Measurements from ENCODE around the gene FAM131A. TPM values are rescaled to one million over a fixed set of nuclear protein-coding genes. Genes with fewer than 3 reads are reported as not detected.

The FAM131A gene
- total RNA-seq, 1 experiment from 2014 or later: 23.0 TPM

- TF ChIP-seq E2F1 (CRISPR knock-in tag; IDR thresholded peaks at IDR 0.05): peak; percentile 29; the same call in 1 of the 2 replicates
- TF ChIP-seq ZNF532 (CRISPR knock-in tag; IDR thresholded peaks at IDR 0.05; ENCODE audit: borderline replicate concordance): peak; percentile 7; the same call in 1 of the 2 replicates
- TF ChIP-seq AR (CRISPR knock-in tag; IDR thresholded peaks at IDR 0.05): peak; percentile 79; the same call in 1 of the 2 replicates
- peak; percentile 56; the same call in 1 of the 2 replicates for TF ChIP-seq FOXP4 (CRISPR knock-in tag; IDR thresholded peaks at IDR 0.05)
- no peak for TF ChIP-seq NFYB (CRISPR knock-in tag; conservative IDR thresholded peaks at IDR 0.05; ENCODE audit: low read depth)
- TF ChIP-seq ERG (CRISPR knock-in tag; IDR thresholded peaks at IDR 0.05): peak; percentile 61; the same call in 1 of the 2 replicates
- peak; percentile 92 for TF ChIP-seq CREM (CRISPR knock-in tag; IDR thresholded peaks at IDR 0.05)
- TF ChIP-seq TEAD4 (CRISPR knock-in tag; IDR thresholded peaks at IDR 0.05): no peak
- peak; percentile 90 for TF ChIP-seq ATF1 (CRISPR knock-in tag; IDR thresholded peaks at IDR 0.05)
- peak; percentile 98 for TF ChIP-seq ZBTB21 (CRISPR knock-in tag; IDR thresholded peaks at IDR 0.05; ENCODE audit: borderline replicate concordance)
- TF ChIP-seq PRRX2 (CRISPR knock-in tag; IDR thresholded peaks at IDR 0.05): peak; percentile 84
Observed at GRCh38 chr3:184335661-184336546, 1.5 kb upstream of the FAM131A start (continued).

Data from WTC11 (cell line).